Measurements from ENCODE around the gene ADAMTS6.
A peak's percentile ranks its signal among the peaks of the same experiment; 100 is the strongest.
"Not testable (repeated sequence)": the region's sequence is repeated elsewhere in the genome, so short reads cannot be mapped to it uniquely, and the experiment has no call there.

ADAMTS6 gene

DNA sequence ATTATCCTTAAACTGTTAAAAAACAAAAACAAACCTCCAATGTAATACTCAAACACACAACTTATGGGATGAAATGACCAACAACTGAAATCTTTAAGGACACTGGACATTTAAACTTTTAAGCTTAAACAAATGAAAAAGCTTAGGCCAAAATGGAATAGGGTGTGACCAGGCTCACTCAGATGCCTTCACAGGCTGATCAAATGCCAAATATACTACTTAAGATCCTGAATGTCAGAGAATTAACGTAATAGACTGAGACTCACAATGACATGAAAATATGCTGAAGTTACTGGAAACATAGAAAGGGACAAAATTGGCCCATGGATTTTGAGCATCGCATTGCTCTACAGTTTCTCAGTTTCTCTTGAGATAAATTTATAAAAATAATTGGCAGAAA lies 286.8 kb downstream of the ADAMTS6 start:
- no peak for DNase-seq

DNA sequence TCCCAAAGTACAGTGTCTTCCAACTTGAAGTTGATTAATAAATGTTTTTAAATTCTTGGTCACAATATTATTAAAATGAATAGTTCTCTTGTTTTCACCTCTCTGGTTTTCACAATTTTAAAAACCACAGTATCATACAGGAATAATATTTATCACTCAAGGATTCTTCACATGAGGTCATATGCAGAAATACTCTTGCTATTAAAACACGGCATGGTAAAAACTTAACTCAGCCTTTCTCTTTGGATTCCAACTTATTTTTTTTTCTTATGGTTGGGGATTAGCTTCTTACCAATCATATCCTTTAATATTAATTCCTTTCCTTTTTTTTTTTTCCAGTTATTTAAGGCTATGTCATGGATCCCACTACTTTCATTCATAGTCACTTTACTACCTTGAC lies 289.4 kb downstream of the ADAMTS6 start:
- DNase-seq = no peak

DNA sequence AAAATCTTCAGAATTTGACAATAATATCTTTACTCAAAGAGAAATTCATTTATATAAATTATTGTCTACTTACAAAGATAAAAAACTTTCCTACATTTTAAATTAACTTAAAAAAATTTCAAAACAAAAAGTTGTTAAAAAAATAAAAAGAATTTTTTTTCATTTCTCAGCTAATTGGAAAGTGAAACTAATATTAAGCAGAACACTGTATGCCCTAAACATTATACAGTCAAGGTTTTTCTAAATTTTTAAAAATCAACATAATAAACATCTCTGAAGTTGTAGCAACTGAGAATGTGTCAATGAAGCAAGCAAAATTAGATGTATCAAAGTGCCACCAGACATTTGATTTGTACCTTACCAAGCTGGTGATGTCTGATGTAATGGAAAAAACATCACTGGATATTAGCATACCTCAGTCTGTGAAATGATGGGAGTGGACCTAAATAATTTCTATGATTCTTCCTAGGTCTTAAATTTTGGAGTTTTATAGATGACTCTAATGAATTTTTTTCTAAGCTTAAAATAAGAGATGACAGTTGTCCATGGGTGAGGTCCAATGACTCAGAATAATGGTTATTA lies 290.1 kb downstream of the ADAMTS6 start:
- DNase-seq = no peak

DNA sequence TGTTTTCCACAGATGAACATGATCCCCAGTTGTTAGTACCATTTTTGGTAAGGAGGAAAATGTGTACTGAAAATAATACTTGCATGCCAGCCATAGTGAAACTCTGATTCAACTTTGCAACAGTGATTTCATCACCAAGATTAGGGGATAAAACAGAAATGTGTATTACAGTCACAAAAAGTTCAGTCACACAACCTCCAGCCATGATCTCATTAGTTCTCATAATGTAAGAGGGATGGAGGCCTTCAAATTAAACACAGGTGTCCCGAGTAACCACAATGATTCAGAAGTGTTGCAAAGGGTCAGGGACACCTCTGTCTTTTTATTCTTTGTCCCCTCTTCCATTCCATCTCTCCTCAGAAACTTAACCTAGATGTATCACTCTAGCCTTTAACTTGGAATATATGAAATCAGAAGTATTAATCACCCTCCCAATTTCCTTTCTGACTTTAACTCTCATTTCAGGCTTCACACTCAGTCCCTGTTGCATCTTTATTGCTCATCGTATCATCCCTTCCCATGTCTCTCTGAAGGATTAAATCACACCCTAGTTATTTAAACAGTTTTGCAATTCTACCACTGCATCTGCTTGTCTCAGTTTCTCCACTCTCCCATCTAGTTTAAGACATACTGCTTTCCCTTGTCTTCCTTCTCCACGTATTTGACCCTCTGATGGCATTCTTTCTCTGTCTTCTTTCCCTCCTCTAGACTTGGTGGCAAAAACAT lies 291.2 kb downstream of the ADAMTS6 start:
- DNase-seq = peak; percentile 83

DNA sequence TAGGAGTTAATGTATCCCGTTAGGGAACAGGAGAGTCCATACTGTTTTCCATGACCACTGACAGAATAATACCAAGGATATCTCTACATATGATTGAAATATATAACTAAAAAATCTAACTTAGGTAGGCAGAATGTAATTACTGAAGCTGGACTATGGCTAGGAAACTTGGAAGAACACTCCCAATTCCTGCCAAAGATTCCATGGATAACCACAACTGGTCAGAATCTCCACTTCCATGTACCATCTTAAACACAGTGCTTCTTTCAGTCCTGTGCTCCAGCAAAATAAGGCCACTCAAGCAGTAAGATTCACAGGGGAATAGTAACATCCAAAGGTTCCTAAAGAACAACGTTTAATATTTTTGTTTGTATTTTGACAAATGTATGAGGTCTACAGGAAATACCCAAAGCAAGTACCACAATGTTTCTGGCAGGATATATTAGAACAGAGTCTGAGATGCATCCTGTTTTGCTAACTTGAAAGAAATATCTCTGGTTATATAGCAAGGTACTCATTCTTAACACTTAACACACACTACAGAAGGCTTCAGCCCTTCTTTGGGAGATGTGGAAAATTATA lies 295.0 kb downstream of the ADAMTS6 start:
- no peak for DNase-seq

DNA sequence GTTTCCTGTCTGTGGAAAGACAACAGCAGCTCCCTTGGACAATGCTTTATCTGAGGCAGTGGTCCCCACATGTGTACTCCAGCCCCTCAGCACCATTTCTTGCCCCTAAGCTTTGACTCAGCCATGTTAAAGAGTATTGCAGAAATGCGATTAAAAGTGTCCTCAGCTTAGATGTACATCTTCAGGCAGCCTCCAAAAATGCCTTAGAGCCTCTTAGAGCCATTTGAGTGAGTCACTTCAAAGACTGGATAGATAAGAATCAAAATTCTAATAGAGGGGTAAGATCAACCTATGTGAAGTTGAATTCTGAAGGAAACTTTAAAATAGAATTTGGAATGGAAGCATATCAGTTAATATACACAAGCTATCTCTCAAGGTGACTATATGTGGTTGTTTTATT lies 296.3 kb downstream of the ADAMTS6 start:
- DNase-seq = no peak

DNA sequence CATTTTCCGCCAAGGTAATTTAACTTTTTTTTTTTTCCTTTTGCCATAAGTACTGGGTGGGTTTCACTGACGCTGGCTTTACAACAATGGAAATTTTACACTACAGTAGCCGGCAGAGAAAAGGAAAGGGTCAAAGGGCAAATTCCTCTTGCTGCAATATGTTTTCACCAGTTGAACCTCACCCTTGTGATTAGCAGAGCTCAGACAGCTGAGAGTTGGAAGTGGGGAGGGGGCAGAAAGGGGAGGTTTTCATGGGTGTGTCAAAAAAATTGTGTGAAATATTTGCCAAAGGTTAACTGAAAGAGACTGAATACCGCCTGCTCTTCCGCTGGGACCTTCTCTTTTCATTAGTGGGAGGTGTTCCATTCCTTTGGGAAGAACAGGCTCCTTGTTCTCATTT lies 296.9 kb downstream of the ADAMTS6 start:
- no peak for DNase-seq

DNA sequence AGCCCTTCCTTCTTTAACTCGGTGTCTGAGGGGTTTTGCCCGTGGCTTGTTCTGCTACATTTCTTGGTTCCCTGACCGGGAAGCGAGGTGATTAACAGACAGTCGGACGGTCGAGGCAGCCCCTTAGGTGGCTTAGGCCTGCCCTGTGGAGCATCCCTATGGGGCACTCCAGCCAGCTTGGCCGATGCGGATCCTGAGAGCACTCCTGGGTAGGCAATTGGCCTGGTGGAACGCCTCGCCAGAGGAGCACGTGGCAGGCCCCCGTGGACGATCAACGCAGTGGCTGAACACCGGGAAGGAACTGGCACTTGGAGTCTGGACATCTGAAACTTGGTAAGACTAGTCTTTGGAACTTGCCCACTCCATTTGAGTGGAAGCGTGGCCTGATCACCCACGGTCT lies 307.5 kb downstream of the ADAMTS6 start:
- DNase-seq = not testable (repeated sequence)

DNA sequence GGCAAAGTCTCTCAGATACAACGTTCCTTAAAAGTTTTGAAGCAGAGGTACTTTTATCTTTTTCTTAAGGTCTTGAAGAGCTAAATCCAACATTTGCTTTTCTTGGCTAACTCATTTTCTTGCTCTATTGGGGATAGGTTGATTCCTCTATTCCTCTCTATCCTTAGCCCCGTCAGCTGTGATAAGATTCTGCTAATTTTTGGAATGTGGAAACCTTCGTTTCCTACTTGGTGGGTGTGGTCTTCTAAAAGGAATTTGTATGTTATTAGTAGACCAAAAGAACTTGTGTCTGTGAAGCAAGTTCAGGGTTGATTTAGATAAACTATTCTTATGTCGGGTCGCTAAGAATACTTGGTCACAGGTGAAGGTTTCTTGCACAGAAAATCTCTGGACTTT lies 308.6 kb downstream of the ADAMTS6 start:
- DNase-seq = no peak

DNA sequence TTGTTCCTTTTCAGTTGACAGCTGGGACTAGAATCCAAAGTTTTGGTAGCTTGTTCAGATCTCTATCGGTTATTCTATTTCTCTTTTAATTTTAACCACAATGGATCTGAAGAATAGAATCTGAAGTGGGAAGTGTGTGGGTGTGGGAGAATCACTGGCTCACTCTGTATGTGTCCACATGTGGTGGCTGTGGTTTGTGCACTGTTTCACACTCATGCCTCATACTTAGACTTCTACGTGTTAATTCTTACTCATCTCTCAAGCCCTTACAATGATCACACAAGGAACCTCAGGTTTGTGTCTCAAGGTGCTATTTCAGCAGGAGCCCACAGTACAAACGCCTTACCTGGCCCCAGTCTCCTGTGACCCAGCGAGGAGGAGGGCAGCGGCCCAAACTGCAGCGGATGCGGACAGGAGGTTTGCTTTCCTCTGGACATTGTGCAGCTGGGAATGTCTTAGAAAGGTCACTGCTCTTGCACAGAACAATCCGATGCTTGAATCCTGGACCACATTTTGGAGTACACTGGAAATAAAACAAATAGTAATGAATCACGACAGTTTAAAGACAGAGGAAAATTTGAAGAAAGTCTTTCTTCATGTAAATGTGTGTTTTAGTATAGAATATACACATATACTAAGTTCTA lies 309.1 kb downstream of the ADAMTS6 start:
- no peak for DNase-seq

DNA sequence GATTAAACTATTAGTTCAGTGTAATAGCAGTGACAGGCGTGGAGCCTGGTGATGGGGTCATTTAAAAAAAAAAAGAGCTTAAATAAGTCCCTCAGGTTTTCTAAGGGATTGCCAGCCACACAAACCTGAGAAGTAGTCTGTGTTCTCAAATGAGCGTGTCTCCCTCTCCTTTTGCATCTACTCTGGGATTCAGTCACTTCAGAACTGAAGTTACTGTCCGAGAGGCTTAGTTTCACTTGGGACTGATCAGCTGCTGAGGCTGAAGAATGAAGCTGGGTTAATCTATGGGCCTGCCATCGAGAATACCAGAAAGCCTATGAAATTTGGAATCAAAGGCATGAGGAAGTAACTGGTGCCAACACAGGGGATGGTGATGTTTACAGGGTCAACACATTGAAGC lies 310.1 kb downstream of the ADAMTS6 start:
- DNase-seq = no peak

DNA sequence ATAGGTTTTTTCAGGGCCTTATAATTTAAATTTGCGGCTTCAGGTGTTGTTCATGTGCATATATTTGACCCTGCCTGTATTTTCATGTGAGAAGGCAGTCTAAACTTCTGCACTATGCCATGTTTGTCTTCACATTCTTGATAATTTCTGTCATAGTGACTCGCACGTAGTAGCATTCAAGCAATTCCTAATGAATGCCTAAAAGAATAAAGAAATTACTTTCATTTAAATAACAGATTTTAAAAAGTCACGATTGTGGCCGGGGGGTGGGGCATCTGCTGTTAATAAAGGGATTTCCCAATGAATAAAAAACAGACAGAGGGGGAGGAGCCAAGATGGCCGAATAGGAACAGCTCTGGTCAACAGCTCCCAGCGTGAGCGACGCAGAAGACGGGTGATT lies 318.0 kb downstream of the ADAMTS6 start:
- no peak for DNase-seq

DNA sequence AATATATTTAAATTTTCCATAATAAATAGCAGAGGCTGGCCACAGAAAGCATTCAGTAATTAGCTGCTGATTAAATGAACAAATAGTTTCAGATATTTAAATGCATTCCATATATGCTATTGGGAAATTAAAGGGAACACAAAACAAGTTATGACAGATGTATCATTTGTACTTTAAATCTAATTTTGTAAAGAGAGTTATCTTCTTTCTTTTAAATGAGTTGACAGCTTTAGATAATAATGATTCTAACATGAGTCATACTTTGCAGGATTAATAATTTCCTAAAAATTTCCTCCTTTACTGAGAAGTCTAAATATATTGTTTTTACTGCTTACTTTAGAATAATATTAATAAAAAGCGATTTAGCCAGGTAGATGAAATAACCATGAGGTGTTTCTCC lies 320.1 kb downstream of the ADAMTS6 start:
- DNase-seq = no peak

DNA sequence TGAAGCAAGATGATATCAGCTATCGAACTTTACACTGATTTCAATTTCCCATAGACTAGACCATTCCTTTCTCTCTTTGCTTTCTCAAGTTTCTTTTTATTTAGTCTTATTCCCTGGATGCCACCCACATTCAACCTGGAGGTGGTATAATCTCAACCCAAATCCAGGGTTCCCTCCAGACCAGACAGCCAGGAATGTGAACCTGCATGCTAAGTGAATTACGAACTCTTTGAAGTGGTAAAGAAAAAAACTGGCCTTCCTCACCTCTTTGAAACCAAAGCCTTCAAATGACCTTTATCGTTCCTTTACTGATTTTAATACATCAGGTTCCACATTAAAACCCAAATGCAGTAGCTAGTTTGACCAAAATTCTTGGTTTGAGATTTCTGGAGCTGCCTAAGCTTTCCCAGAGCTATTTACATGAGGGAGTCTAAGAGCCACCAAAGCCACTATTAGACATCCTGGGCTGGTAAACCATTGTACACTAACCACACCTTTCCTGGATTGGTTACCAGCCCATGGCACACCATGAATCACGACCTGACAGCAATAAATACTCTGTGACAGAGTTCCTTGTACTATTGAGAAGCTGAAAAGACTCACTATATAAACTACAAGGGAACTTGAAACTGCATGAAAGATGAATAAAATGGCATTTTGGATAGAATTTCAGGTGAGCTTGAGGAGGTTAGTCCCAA lies 323.7 kb downstream of the ADAMTS6 start:
- DNase-seq = no peak

DNA sequence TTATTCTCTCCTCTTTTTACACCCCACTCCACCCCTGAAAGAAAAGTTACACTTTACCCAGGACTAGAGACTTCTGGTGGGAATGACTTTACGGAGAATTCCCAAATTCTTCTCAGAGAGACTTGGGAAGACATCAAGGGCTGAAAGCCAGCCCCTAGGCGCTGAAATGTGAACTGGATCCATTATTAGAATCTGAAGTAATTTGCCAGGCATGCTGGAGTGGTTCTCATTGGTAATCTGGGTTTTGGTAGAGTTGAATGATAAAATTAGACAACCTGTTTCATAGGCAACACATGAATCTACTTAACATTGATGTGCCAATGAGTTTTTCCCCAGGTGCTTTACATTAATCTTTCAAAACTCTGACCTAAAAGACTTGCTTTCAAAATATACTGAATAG lies 324.8 kb downstream of the ADAMTS6 start:
- DNase-seq = no peak

DNA sequence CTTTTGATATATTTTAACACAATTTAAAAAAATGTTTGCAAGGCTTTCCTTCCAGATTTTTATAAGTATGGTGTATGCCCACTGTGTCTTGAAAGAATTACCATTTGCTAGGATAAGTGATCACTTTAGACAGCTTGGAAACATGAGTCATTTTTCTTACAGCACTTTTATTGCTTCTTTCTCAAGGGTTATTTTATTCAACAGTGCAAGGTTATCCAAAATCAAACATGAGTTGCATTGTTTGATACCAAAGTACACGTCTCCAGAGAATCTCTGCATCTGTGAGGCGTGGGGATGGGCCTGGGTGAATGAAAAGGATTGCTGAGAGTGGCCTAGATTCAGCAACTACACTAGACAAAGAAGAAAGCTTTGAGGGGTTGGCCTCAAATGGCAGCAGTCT lies 329.6 kb downstream of the ADAMTS6 start:
- no peak for DNase-seq

DNA sequence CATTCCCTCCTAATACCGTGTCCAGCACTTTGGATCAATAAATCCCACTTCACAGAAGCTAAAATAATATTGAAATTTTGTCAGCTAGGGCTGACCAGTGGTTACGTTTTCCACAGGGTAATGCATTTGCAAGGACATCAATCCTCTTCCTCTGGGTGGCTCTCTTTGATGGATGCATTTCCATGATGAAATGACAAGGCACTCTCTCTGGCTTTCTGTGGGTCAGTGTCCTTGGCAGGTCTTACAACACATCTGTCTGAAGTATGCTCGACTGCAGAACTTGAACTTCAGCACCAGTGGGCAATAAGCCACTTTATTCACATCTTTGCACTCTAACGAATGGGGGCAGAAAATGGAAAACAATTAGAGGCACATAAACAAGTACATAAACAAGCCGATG lies 330.1 kb downstream of the ADAMTS6 start:
- no peak for DNase-seq

DNA sequence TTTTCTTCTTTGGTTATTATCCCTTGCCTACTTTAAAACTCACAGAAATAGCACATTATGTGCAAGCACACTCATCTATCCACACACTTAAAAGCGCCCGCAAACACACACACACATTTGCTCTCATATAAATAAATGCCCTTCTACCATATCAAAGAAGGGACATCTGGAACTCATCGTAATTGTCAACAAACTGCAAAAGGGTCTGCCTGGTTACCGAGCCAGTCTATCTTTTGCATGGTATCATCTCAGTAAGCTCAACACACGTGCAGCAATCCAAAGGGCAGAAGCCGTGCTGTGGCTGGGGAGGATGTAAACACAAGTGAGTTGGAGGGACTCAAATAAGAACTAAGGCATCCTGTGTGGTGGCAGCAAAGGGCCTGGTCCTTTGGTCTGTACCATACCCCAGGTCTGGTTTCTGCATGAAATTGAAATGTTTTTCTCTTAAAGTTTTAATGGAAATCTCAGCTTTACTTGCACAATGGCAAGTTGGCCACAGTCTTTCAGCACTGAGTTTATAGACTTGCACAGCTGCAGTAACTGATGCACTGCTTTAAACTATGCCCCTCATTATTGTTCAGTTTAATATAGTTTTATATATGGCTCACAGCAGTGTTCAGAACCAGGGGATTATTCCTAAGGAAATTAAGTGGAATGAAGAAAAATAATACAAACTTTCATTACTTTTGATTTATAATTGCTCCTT lies 331.0 kb downstream of the ADAMTS6 start:
- DNase-seq = no peak

DNA sequence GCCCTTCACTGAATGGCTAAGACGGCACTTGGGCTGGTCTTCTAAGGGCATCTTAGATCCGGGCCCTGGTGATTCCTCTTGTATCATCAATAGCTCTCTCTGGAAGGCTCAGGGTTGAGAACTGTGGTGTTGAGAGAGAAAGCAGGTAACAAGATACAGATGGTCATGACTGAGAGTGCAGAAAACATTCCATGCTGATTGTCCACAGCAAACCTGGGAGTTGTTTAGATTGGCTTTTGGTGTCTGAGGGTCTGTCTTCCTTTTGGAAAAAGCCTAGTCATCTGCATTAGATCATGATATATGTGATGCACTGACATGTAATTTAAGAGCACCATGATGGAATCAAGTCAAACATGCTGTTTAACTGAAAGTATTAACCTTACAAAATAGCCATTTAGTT lies 331.9 kb downstream of the ADAMTS6 start:
- no peak for DNase-seq

DNA sequence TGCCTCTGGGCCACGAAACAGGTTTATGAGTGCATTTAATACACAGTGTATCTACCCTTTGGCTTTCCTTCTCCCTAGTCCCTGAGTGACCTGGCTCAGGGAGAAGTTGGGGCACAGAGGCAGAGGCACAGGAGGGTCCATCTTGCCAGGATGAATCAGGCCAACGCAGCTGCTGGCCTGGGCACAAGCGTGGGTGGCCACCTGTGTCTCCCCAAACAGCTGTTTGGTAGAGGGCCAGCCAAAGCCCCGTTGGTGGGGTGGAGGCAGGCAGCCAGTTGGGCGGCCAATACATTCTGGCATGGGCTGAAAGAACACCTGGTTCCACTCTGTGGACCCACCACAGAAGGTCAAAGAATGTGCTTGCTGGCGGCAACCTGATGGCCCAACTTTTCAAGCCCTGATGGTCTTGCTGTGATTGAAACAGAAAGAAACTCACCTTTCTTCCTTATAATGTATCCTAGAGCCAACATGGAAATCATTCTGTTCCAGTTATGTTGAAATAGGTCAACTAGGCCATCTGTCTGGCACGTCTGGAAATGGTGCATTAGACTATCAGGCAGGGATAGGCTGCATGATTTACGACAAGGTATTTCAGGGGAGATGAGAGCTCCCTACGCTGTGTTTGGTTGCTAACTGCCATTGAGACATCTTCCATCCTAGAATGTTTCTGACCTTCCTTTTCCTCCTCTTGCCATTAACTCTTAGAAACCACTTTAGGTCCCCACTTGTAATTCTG lies 337.4 kb downstream of the ADAMTS6 start:
- DNase-seq = no peak

DNA sequence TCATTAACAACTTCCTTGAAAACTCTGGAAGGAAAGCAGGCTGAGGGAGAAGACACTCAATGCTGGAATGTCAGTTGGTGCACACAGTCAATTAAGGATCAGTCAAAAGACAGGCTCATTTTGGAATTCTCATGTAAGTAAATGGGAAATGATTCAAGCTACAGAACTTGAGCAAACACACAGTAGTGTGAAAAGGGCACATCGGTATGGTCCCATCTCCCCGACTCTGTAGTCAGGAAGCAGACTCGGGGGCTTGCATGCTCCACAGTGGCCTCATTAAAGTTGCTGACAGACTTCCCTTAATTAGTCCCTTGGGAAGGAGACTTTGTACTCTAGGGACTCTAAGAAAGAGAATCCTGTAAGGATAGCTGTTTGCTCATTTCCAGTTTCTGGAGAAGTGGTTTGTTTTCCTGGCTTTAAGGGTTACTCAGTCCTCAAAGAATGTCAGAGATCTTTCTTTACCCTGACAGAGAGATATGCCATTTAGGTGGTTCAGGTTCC lies 339.2 kb downstream of the ADAMTS6 start:
- no peak for DNase-seq

DNA sequence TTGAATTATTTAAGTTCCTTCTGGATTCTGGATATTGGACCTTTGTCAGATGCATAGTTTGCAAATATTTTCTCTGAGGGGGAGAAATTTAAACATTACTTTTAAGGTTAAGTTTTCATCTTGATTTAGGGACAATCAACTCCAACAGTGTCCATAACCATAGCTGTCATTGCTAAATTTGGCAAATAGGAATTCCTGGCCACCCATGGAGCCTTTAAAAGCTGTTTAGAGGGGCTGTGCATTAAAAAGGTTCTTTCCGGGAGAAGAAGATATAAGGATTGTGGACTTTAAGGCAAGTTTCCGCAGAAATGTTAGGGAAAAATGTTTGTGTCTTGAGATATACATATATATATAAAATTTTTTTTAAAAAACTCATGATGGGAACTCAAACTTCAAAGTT lies 339.7 kb downstream of the ADAMTS6 start:
- no peak for DNase-seq

Measured in amniotic stem cell (primary cell).